Measurements from ENCODE around the gene CFAP46.

The CFAP46 gene

GRCh38 chr10:132858121-132859081 lies 84.0 kb downstream of the CFAP46 start:
- in situ Hi-C loops (cut with HindIII; ENCODE audit: low pct_unique_long_range_greater_than_20kb, low sequenced_read_pairs), result no loop called here
- no peak for TF ChIP-seq JUND (IDR thresholded peaks at IDR 0.05; ENCODE audit: low read depth)
- no peak for DNase-seq (ENCODE audit: low read depth in 1 of 2, low spot score in 1 of 2)

GRCh38 chr10:132856869-132857524 lies 85.4 kb downstream of the CFAP46 start:
- in situ Hi-C loops (cut with HindIII; ENCODE audit: low pct_unique_long_range_greater_than_20kb, low sequenced_read_pairs), result no loop called here
- DNase-seq (ENCODE audit: low read depth in 1 of 2, low spot score in 1 of 2), result no peak
- TF ChIP-seq JUND (IDR thresholded peaks at IDR 0.05; ENCODE audit: low read depth), result no peak

GRCh38 chr10:132855889-132856288 lies 86.5 kb downstream of the CFAP46 start:
- TF ChIP-seq JUND (IDR thresholded peaks at IDR 0.05; ENCODE audit: low read depth), result no peak
- DNase-seq (ENCODE audit: low read depth in 1 of 2, low spot score in 1 of 2), result no peak
- in situ Hi-C loops (cut with HindIII; ENCODE audit: low pct_unique_long_range_greater_than_20kb, low sequenced_read_pairs), result no loop called here

- no peak for TF ChIP-seq JUND (IDR thresholded peaks at IDR 0.05; ENCODE audit: low read depth)
- in situ Hi-C loops (cut with HindIII; ENCODE audit: low pct_unique_long_range_greater_than_20kb, low sequenced_read_pairs), result no loop called here
- DNase-seq (ENCODE audit: low read depth in 1 of 2, low spot score in 1 of 2), result no peak
Observed at GRCh38 chr10:132851451-132851850, 90.9 kb downstream of the CFAP46 start.

GRCh38 chr10:132850896-132851295 lies 91.5 kb downstream of the CFAP46 start:
- in situ Hi-C loops (cut with HindIII; ENCODE audit: low pct_unique_long_range_greater_than_20kb, low sequenced_read_pairs), result no loop called here
- no peak for TF ChIP-seq JUND (IDR thresholded peaks at IDR 0.05; ENCODE audit: low read depth)
- no peak for DNase-seq (ENCODE audit: low read depth in 1 of 2, low spot score in 1 of 2)

GRCh38 chr10:132850246-132850645 lies 92.1 kb downstream of the CFAP46 start:
- TF ChIP-seq JUND (IDR thresholded peaks at IDR 0.05; ENCODE audit: low read depth), result no peak
- in situ Hi-C loops (cut with HindIII; ENCODE audit: low pct_unique_long_range_greater_than_20kb, low sequenced_read_pairs), result no loop called here
- DNase-seq (ENCODE audit: low read depth in 1 of 2, low spot score in 1 of 2), result no peak

- in situ Hi-C loops (cut with HindIII; ENCODE audit: low pct_unique_long_range_greater_than_20kb, low sequenced_read_pairs), result no loop called here
- DNase-seq (ENCODE audit: low read depth in 1 of 2, low spot score in 1 of 2), result no peak
- no peak for TF ChIP-seq JUND (IDR thresholded peaks at IDR 0.05; ENCODE audit: low read depth)
Observed at GRCh38 chr10:132849546-132850031, 92.8 kb downstream of the CFAP46 start.

GRCh38 chr10:132848951-132849545 lies 93.3 kb downstream of the CFAP46 start:
- DNase-seq (ENCODE audit: low read depth in 1 of 2, low spot score in 1 of 2), result no peak
- no peak for TF ChIP-seq JUND (IDR thresholded peaks at IDR 0.05; ENCODE audit: low read depth)
- in situ Hi-C loops (cut with HindIII; ENCODE audit: low pct_unique_long_range_greater_than_20kb, low sequenced_read_pairs), result no loop called here

GRCh38 chr10:132848291-132848701 lies 94.1 kb downstream of the CFAP46 start:
- TF ChIP-seq JUND (IDR thresholded peaks at IDR 0.05; ENCODE audit: low read depth), result no peak
- in situ Hi-C loops (cut with HindIII; ENCODE audit: low pct_unique_long_range_greater_than_20kb, low sequenced_read_pairs), result no loop called here
- no peak for DNase-seq (ENCODE audit: low read depth in 1 of 2, low spot score in 1 of 2)

- DNase-seq (ENCODE audit: low read depth in 1 of 2, low spot score in 1 of 2), result peak in 1 of 2 experiments; percentile 4
- TF ChIP-seq JUND (IDR thresholded peaks at IDR 0.05; ENCODE audit: low read depth), result no peak
- in situ Hi-C loops (cut with HindIII; ENCODE audit: low pct_unique_long_range_greater_than_20kb, low sequenced_read_pairs), result no loop called here
Observed at GRCh38 chr10:132847856-132848255, 94.5 kb downstream of the CFAP46 start.

GRCh38 chr10:132847416-132847777 lies 95.0 kb downstream of the CFAP46 start:
- DNase-seq (ENCODE audit: low read depth in 1 of 2, low spot score in 1 of 2), result no peak
- no peak for TF ChIP-seq JUND (IDR thresholded peaks at IDR 0.05; ENCODE audit: low read depth)
- in situ Hi-C loops (cut with HindIII; ENCODE audit: low pct_unique_long_range_greater_than_20kb, low sequenced_read_pairs), result no loop called here

- no peak for TF ChIP-seq JUND (IDR thresholded peaks at IDR 0.05; ENCODE audit: low read depth)
- no peak for DNase-seq (ENCODE audit: low read depth in 1 of 2, low spot score in 1 of 2)
- in situ Hi-C loops (cut with HindIII; ENCODE audit: low pct_unique_long_range_greater_than_20kb, low sequenced_read_pairs), result no loop called here
Observed at GRCh38 chr10:132846631-132847415, 95.5 kb downstream of the CFAP46 start.

Measured in T47D (cell line).